Stimulated activated CD8-positive, alpha-beta memory T cell treated with anti-CD3 and anti-CD28 coated beads, Interleukin-7, amount 100 ng/mL, for 4 hours (primary cell): ENCODE measurements around the gene C2.
"Not testable (repeated sequence)": the region's sequence is repeated elsewhere in the genome, so short reads cannot be mapped to it uniquely, and the experiment has no call there.

Source experiments
- DNase-seq, 2 donors: peaks; one replicate each; pipeline ENCODE4 v3.0.0-alpha.2; 2020; ENCODE audit warnings: low read depth in 2 of 2

C2 gene

GRCh38 chr6:31898383-31899011, 29.0 kb upstream of the C2 start:
- no peak for DNase-seq

- DNase-seq, result no peak
Measured at GRCh38 chr6:31899215-31899614, 28.3 kb upstream of the C2 start.

- DNase-seq, result peak in 1 of 2 donors; percentile 16
Measured at GRCh38 chr6:31899882-31900722, 27.4 kb upstream of the C2 start.

GRCh38 chr6:31900917-31901414, 26.6 kb upstream of the C2 start:
- no peak for DNase-seq

- DNase-seq, result peak; percentile 46 to 69
Measured at GRCh38 chr6:31901415-31901952, 26.0 kb upstream of the C2 start.

GRCh38 chr6:31901953-31902643, 25.4 kb upstream of the C2 start, which contains the start of gene ZBTB12:
ZBTB12 (minus strand) TSS chr6:31902086; CDS start chr6:31901305, 781 bp downstream.
- DNase-seq, result peak; percentile 65 to 82

GRCh38 chr6:31903957-31904356, 23.6 kb upstream of the C2 start:
- DNase-seq, result no peak

GRCh38 chr6:31905041-31905440, 22.5 kb upstream of the C2 start:
- no peak for DNase-seq

- DNase-seq, result no peak
Measured at GRCh38 chr6:31906122-31906521, 21.4 kb upstream of the C2 start.

- not testable (repeated sequence) for DNase-seq
Measured at GRCh38 chr6:31906727-31907126, 20.8 kb upstream of the C2 start.

- DNase-seq, result no peak
Measured at GRCh38 chr6:31907158-31907813, 20.2 kb upstream of the C2 start.

GRCh38 chr6:31908255-31908654, 19.3 kb upstream of the C2 start:
- not testable (repeated sequence) for DNase-seq

- DNase-seq, result no peak
Measured at GRCh38 chr6:31908791-31909190, 18.7 kb upstream of the C2 start.

- DNase-seq, result not testable (repeated sequence)
Measured at GRCh38 chr6:31909298-31909697, 18.2 kb upstream of the C2 start.

GRCh38 chr6:31911826-31912585, 15.5 kb upstream of the C2 start:
- no peak for DNase-seq

GRCh38 chr6:31915351-31915750, 12.2 kb upstream of the C2 start:
- no peak for DNase-seq

GRCh38 chr6:31915756-31916155, 11.8 kb upstream of the C2 start:
- no peak for DNase-seq

- no peak for DNase-seq
Measured at GRCh38 chr6:31918069-31918720, 9.3 kb upstream of the C2 start.

GRCh38 chr6:31919624-31920303, 7.8 kb upstream of the C2 start:
- DNase-seq, result no peak

- DNase-seq, result no peak
Measured at GRCh38 chr6:31920811-31921210, 6.7 kb upstream of the C2 start.
